ENCODE measurements around the gene NECTIN1.

GRCh38 chr11:119629085-119629484 lies 99.9 kb downstream of the NECTIN1 start:
- TF ChIP-seq CTCF (IDR thresholded peaks at IDR 0.05 in 2 of 3, conservative IDR thresholded peaks at IDR 0.05 in 1 of 3; ENCODE audit: borderline replicate concordance in 1 of 3, insufficient read depth in 1 of 3, low read depth in 2 of 3, low read length in 2 of 3) (no peak), REST (IDR thresholded peaks at IDR 0.05; ENCODE audit: low read depth) (no peak), POLR2A (IDR thresholded peaks at IDR 0.05; ENCODE audit: borderline replicate concordance, extremely low read depth, insufficient read depth, insufficient read length) (no peak), JUND (IDR thresholded peaks at IDR 0.05) (no peak), SRF (IDR thresholded peaks at IDR 0.05; ENCODE audit: low read depth) (no peak), ZFX (IDR thresholded peaks at IDR 0.05) (no peak), POLR2AphosphoS5 (IDR thresholded peaks at IDR 0.05; ENCODE audit: low read depth, low read length) (no peak)

Measured in HCT116 (cell line).